Glomerular endothelial cell (primary cell): ENCODE measurements around the gene BHLHA9. TPM values are rescaled to one million over a fixed set of nuclear protein-coding genes. Genes with fewer than 3 reads are reported as not detected.
"Not testable (repeated sequence)": the region's sequence is repeated elsewhere in the genome, so short reads cannot be mapped to it uniquely, and the experiment has no call there.

Experiments
- DNase-seq: peaks from one replicate; pipeline ENCODE4 v3.0.0-alpha.2; 2011; ENCODE audit warnings: low read depth, low spot score; ENCODE audit errors: extremely low read depth
- total RNA-seq: library from RNA; depleted of rRNA; stranded (reverse); fragments of >200 nt; gene quantifications from 2 replicates; pipeline ENCODE4 v1.2.3, GENCODE V29; 2015

The BHLHA9 gene
- total RNA-seq = not detected in 2 replicates

DNA sequence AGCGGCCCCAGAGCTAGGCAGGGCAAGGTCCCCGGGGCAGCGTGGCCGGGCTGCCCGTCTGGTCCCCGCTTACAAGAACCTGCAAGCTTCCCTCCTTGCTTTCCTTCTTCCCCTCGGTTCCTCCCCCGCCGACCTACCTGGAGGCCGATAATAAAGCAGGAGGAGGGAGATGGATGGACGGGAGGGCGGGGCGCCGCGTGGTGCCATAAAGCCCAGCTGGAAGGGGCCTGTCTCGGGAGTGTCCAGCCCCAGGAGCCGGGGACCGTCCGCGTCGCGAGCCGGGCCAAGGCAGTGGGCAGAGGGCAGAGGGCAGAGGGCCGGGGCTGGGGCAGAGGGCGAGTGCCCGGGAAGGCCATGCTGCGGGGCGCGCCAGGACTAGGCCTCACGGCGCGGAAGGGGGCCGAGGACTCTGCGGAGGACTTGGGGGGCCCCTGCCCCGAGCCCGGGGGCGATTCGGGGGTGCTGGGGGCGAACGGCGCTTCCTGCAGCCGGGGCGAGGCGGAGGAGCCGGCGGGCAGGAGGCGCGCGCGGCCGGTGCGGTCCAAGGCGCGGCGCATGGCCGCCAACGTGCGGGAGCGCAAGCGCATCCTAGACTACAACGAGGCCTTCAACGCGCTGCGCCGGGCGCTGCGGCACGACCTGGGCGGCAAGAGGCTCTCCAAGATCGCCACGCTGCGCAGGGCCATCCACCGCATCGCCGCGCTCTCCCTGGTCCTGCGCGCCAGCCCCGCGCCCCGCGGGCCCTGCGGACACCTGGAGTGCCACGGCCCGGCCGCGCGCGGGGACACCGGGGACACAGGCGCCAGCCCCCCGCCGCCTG is at the start of gene BHLHA9:
Gene BHLHA9, plus strand, starts transcription at position 235 of the 820 bp plus-strand sequence. Its CDS starts 120 bp downstream, at position 355.
- DNase-seq = no peak

DNA sequence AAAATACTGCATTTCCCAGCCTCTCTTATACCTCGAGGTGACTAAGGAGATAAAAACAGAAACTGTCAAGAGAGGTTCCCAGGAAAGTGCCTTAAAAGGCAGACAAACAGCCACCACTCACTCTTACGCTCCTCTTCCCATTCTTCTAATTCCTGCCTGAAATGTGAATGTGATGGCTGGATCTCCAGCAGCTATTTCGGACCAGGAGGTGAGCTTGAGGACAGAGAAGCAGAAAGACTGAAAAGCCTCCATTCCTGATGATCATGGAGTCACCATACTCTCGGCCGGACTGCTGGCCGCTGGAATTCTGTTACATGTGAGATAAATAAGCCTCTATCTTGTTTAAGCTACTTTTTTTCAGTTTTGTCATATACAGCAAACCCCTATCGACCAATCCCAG is 49.0 kb upstream of the BHLHA9 start:
- no peak for DNase-seq

DNA sequence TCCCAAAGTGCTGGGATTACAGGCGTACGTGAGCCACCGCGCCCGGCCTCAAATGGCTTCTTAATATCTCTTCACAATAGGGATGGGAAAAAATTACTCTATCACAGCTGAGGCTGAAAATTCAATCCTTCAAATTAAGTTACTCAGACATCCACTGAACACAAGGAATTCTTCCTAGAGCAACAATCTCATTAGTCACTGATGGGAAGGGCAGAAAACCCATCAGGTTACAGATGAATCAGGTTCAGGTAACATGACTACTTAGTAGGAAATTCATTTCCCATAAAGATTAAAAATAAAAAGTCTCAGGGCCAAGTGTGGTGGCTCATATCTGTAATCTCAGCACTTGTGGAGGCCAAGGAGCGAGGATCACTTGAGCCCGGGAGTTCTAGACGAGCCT is 47.9 kb upstream of the BHLHA9 start:
- DNase-seq = no peak

DNA sequence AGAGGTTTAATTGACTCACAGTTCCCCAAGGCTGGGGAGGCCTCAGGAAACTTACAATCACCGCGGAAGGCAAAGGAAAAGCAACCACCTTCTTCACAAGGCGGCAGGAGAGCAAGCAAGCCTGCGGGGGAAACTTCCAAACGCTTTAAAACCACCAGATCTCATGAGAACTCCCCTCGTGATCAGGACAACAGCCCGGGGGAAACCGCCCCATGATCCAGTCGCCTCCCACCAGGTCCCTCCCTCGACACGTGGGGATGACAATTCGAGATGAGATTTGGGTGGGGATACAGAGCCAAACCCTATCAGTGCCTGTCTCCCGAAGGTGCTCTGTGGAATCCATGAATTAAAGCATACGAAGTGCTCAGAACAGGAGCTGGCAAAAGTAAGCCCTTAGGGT is 46.6 kb upstream of the BHLHA9 start:
- DNase-seq = no peak

DNA sequence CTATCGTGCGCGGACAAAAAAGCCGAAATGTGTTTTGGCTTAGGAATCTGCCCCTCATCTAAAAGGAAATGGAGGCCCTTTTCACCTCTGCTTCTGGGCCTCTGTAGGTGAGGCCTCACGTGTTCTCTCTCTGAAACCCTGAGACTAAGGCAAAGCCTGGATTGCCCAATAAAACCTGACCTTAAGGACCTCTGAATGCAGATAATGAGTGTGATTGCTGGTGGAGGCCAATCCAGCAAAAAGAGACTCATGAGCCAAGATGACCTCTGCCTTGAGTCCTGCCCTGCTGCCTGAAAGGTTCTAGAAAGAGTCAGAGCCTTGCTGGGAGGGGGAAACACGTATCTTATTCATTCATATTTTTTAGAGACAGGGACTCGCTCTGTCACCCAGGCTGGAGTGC is 45.9 kb upstream of the BHLHA9 start:
- DNase-seq = no peak

DNA sequence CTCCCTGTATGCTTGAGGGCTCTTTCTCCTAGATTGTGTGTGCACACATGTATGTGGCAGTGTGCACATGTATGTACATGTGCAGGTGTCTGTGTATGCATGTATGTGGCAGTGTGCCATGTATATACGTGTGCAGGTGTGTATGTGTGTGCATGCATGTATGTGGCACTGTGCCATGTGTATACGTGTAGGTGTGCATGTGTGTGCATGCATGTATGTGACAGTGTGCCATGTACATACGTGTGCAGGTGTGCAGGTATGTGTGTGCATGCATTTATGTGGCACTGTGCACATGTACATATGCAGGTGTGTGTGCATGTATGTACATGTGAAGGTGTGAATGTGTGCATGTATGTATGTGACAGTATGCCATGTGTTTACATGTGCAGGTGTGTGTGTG is 43.9 kb upstream of the BHLHA9 start:
- no peak for DNase-seq

DNA sequence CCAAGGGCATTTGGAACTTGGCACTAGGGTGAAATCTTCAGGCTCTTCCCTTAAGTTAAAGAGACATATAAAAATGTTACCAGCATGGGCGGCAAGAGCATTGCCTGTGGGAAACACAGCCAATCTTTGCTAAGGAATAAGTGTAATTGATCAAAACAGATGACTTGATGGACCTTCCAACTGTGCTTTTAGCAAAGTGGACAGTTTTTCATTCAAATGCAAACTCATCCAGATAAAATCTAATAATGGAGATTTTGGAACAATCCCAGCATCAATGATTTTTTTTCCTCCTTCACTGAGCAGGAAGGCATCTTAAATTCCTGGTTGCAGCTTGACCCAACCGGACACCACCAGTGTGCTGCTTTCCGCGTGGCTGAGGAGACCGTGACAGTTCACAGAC is 42.9 kb upstream of the BHLHA9 start:
- DNase-seq = no peak

DNA sequence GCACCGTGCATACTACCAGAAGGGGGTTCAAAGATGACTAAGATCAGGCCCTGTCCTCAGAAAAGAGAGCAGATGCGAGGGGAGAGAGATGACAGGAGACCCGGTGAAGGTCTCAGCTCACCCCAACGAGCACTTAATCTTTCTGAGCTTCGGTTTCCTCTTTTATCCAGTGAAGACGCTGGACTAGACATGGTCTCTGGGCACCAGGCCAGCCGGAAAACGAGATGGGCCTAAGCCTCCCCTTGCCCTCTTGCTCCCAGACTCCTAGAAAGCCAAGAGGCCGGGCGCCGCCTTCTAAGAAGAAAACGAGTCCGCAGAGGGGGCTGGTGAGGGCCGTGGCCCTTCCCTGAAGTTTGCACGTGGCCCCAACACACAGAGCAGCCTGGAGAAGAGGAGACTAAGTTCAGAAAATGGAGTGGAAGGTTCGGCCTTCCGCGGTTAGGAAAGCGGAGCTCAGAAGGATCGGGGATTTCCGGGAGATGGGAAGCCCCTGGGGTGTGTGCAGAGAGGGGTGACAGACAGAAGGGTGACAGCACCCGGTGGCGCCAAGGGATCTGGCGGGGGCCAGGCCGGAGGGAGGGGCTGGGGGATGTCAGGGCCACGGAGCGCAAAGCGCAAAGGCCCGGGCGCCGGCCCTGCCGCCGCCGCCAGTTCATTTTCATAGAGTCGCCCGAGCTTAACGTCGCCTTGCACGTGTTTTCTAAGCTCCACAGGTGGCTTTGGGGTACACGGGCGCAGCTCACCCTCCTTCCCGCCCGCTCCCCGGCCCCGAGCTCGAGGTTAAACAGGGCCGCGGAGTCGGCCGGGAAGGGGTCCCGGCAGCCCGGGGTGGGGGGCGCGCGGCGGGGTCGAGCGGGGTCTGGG is 42.1 kb upstream of the BHLHA9 start:
- no peak for DNase-seq

DNA sequence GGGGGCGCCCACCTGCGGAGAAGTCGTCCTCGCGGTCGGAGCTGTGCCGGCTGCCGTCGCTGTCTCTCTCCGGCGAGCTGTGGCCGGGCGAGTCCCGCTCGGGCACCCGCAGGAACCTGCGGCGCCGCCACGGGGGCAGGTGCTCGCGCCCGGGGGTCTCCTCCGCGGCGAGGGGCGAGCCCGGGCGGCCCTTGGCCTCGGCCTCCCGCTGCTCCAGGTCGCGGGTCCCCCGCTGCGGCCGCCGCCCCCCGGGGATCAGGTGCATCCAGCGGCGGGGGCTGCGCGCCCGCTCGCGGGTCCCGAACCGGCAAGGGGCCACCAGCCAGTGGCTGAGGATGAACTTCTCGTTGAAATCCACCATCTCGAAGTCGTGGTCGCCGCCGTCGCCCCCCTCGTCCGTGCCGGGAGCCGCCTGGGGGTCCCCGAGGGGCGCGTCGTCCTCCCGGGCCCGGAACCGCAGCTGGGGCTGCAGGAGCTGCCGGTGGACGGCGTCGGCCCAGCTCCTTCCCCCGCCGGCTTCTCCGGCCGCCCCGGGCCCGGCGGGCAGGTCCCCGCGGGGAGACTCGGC is 41.4 kb upstream of the BHLHA9 start:
- DNase-seq = no peak

DNA sequence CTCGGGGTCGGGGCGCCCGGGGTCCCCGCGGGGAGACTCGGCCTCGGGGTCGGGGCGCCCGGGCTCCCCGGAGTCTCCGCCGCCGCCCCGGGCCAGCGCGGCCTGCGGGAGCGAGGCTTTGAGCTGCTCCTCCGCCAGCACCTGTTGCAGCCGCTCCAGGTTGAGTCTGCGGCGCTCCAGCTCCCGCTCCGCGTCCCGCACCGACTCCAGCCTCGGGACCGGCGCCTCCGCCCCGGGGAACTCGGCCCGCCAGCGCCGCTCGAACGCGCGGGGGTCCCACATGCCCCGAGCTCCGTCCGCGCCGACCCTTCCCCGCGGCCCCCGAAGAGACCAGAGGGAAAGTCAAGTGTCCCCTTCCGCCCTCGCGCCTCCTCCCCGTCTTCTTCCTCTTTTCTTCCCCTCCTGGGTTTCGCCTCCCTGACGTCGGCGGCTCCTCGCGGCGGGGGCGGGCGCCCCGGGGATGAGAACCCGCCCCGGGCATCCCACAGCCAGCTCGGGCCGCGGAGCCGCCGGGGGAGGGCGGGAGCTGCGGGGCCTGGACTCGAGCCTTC is 40.8 kb upstream of the BHLHA9 start:
- no peak for DNase-seq

DNA sequence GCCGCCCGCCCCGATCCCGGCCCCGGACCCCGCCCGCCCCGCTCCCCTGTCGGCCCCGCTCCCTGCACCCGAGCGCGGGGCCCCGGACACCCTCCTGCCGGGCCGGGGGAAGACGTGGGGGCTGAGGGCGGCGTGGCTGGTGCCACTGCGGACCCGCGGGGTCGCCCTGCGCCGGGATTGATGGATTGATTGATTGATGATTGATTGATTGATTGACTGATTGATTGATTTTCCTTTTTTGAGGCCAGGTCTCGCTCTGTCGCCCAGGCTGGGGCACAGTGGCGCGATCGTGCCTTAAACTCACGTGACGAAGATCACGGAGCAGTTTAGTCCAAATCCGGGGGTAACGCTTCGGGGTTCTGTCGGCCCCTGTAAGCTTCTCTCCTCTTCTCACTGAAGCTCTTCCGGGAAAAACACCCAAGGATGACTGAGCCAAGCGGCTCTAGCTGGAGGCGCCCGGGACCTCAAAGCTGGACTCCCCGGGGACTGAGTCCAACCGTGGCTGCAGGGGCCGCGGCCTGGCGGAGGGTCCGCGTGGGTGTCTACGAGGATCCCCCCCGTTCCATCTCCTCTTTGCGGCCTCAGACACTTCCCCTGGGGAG is 40.2 kb upstream of the BHLHA9 start:
- DNase-seq = no peak

DNA sequence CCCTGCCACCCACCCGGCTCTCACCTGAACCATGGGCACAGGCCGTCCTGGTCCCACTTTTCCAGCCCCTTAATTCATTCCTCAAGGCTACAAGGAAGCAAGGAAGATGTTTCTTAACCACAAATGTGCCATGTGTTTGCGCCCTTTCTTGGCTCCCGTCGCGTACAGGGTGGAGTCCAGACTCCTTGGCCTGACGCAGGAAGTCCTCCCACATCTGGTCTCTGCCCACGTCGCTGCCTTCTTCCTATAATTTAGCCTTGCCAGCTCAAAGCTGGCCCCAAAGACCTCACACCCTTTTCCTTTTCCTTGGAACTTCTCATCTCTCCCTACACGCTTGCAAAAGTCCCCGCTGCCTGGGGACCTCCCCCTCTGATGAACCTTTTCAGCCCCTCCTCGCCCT is 38.8 kb upstream of the BHLHA9 start:
- DNase-seq = no peak

DNA sequence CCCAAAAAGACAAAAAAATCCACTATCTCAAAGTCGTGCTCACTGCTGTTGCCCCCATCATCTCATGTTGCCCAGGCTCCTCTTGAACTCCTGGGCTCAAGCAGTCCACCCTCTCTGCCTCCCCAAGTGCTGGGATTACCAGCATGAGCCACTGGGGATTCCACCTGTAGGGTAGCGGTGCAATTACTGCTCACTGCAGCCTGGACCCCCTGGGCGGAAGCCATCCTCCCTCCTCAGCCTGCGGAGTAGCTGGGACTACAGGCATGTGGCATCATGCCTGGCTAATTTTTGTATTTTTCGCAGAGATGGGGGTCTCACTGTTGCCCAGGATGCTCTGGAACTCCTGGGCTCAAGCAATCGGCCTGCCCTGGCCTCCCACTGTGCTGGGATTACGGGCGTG is 37.9 kb upstream of the BHLHA9 start:
- no peak for DNase-seq

DNA sequence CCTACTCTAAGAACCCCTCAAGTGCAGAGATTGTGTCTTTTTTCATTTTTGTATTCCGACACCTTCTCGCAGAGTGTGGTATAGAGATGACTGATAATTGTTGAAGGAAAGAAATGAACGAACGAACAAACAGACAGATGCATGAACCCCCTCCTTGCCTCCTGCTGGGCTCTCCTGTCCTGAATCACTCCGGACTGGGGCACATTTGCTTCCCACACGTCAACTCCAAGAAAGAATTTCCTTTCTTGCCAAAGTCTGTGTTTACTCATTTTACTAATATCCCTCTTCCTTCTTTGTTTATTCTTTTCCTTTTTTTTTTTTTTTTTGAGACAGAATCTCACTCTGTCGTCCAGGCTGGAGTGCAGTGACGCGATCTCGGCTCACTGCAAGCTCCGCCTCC is 37.5 kb upstream of the BHLHA9 start:
- no peak for DNase-seq

DNA sequence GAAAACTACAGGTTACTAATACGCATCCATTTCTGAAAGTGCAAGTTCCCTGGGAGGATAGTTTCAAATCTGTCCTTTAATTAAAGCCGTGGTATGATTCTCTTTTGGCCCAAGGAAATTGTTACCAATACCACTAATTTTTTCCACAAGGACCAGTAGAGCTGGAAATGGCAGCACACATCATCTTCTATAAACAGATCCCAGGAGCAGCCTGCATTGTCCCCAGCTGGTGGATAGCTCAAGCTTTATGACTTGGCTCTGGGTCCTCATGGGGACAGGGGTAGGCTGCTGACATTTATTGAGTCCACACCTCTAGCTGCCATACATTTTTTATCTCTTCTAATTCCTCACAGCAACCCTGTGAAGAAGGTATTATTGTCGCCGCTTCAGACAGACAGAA is 35.8 kb upstream of the BHLHA9 start:
- no peak for DNase-seq

DNA sequence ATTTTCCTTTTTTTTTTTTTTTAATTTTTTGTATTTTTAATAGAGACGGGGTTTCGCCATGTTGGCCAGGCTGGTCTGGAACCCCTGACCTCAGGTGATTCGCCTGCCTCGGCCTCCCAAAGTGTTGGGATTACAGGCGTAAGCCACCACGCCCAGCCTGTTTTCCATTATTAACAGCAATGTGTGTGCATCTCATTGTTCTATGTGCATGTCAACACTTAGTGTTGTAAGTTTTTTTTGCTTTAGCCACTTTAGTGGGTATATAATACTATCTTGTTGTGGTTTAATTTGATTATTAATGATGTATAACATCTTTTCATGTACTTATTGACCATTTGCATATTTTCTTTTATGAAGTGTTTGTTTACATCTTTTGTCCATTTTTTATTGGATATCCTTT is 32.8 kb upstream of the BHLHA9 start:
- DNase-seq = no peak

DNA sequence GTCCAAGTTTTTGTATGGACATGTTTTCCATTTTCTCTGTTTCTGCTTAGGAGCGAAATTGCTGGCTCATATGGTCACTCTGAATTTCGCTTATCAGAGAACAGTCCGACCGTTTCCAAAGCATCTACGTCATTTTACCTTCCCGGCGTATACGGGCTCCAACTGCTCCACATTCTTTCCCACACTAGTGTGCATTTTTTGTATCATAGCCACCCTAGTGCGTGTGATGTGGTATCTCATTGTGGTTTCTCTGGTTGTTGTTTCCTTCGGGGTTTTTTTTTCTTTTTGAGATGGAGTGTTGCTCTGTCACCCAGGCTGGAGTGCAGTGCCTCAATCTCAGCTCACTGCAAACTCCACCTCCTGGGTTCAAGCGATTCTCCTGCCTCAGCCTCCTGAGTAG is 31.0 kb upstream of the BHLHA9 start:
- DNase-seq = no peak

DNA sequence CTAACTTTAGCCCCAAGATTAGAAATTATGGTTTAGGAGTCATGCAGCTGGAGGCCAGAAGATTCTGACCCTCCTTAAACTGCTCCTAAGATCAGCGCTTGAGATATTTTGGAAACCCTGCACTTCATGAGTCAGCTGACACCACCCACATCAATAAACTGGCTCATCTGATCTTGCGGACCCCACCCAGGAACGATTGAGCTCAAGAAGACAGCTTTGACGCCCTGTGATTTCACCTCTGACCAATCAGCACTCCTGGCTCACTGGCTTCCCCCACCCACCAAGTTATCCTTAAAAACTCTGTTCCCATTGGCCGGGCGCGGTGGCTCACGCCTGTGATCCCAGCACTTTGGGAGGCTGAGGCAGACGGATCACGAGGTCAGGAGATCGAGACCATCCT is 29.8 kb upstream of the BHLHA9 start:
- DNase-seq = not testable (repeated sequence)

DNA sequence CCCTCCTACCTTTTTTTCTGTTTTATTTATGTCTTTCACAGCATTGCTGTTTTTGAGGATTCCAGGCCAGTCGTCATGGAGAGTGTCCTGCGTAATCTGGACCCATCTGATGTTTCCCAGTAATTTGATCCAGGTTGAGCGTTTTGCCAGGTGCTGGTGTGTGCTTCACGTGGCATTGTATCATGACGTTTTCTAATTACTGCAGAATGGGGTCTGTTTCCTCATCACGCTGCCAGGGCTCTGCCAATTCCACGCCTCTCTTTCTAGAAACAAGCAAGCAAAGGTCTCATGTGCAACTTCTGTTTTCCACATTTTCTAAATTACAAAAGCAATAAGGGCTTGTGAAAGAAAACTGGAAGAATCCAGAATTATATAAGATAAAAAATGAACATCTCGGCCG is 28.3 kb upstream of the BHLHA9 start:
- DNase-seq = no peak

DNA sequence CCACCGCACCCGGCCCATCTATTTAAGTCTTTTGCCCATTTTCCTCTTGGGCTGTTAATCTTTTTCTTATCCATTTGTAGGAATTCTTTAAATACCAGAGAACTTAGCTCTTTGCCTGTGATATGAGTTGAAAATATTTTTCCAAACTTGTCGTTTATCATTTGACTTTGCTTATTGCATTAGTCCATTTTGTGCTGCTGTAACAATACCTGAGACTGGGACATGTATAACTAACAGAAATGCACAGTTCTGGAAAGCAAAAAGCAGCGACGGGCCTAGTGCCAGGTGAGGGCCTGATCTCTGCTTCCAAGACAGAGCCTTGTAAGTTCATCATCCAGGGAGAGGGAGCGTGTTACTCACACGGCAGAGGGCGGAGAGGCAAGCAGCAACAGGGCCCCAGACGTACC is 25.6 kb upstream of the BHLHA9 start:
- no peak for DNase-seq
